Spleen (tissue), 11 donors: ENCODE results near the gene SNRNP200. TPM values are rescaled to one million over a fixed set of nuclear protein-coding genes. Genes with fewer than 3 reads are reported as not detected.

Experiments
- DNase-seq: peaks from one replicate; pipeline ENCODE4 v3.0.0-alpha.2; 2020
- H3K27ac ChIP-seq, 8 donors: fragments of 200-600 bp; sonication (generic) in 7 of 8; 1 replicate in 4 of 8; 2 replicates in 4 of 8; pipeline versions ENCODE4 v1.5.0 to v1.8.0; 2016 to 2021; ENCODE audit warnings: inconsistent platforms in 4 of 8, mild to moderate bottlenecking in 4 of 8, moderate library complexity in 1 of 8
- H3K27me3 ChIP-seq, 7 donors: fragments of 200-600 bp; sonication (generic) in 6 of 7; replicated peaks in 1 of 7; 1 replicate in 4 of 7; 2 replicates in 3 of 7; pipeline versions ENCODE4 v1.5.0 to v1.8.0; 2016 to 2021; ENCODE audit warnings: inconsistent platforms in 3 of 7, mild to moderate bottlenecking in 1 of 7
- H3K36me3 ChIP-seq, 6 donors: fragments of 200-600 bp; sonication (generic) in 5 of 6; 1 replicate in 4 of 6; 2 replicates in 2 of 6; pipeline versions ENCODE4 v1.5.0 to v1.8.0; 2016 to 2021; ENCODE audit warnings: inconsistent platforms in 2 of 6
- H3K4me1 ChIP-seq, 6 donors: fragments of 200-600 bp; sonication (generic) in 5 of 6; 1 replicate in 3 of 6; 2 replicates in 3 of 6; pipeline versions ENCODE4 v1.5.0 to v1.8.0; 2016 to 2021; ENCODE audit warnings: inconsistent platforms in 3 of 6
- H3K4me3 ChIP-seq, 8 donors: fragments of 200-600 bp; sonication (generic) in 7 of 8; 1 replicate in 4 of 8; 2 replicates in 4 of 8; pipeline versions ENCODE4 v1.5.0 to v1.8.0; 2016 to 2021; ENCODE audit warnings: inconsistent platforms in 4 of 8, mild to moderate bottlenecking in 4 of 8, moderate library complexity in 2 of 8
- H3K9me3 ChIP-seq, 8 donors: fragments of 200-600 bp; sonication (generic) in 7 of 8; 1 replicate in 4 of 8; 2 replicates in 4 of 8; pipeline versions ENCODE4 v1.5.0 to v1.8.0; 2016 to 2021; ENCODE audit warnings: inconsistent platforms in 4 of 8
- CTCF ChIP-seq, 11 experiments: fragments of 200-600 bp in 7 of 11; fragments of 450-650 bp in 4 of 11; sonication (generic) in 4 of 11; IDR thresholded peaks in 8 of 11; conservative IDR thresholded peaks in 3 of 11; 1 replicate in 7 of 11; 2 replicates in 4 of 11; pipeline versions ENCODE4 v1.4.0 to v1.8.0; 2016 to 2021; ENCODE audit warnings: antibody characterized with exemption in 11 of 11, inconsistent platforms in 4 of 11, mild to moderate bottlenecking in 1 of 11
- POLR2A ChIP-seq, 3 donors: fragments of 450-650 bp; IDR thresholded peaks; one replicate each; pipeline ENCODE4 v1.5.1; 2017; ENCODE audit warnings: antibody characterized with exemption in 3 of 3, mild to moderate bottlenecking in 1 of 3
- POLR2AphosphoS5 ChIP-seq, 3 donors: sonication (generic); formaldehyde crosslinking; IDR thresholded peaks; one replicate each; pipeline ENCODE4 v1.5.1; 2017; ENCODE audit warnings: antibody characterized with exemption in 3 of 3
- WGBS, 5 donors: extraction: QIAGEN DNeasy Blood & Tissue Kit in 3 of 5; methylation state at CpG; one replicate each; pipeline versions ENCODE4 v1.1.5 to v1.1.7; 2013 to 2018; 5-methylcytosine and 5-hydroxymethylcytosine counted together
- intact Hi-C: fragments of 100-400 bp; cut with DNase I; formaldehyde crosslinking; loops from one replicate; pipeline ENCODE4 v1.15.0; 2023; ENCODE audit warnings: low total_unique reads
- polyA plus RNA-seq, 3 donors: library from polyadenylated mRNA; stranded (reverse); fragments of 200-250 nt; gene quantifications; one replicate each; pipeline ENCODE4 v1.2.1, GENCODE V29; 2013
- total RNA-seq, 7 donors: library from RNA; depleted of rRNA in 3 of 7; stranded (reverse); fragments of >200 nt in 3 of 7; fragmentation: NEBNext Ultra II Directional in 4 of 7; extraction: Animal tissue kit (Norgen Biotek cat#: 25700) in 4 of 7; gene quantifications; one replicate each; pipeline versions ENCODE4 v1.1.0 to v1.2.1, GENCODE V29; 2016 to 2021
- donor health status: healthy with polysubstance abuse.
- donor health status: DM: no; HTN: no; CAD: no; lungs with moderate emphysema.
- donor health status: DM: no; HTN: no; CAD: no.
- donor health status: Bipolar disorder and iron deficiency.
- donor health status: healthy.
- donor health status: DM: no; HTN: no; CAD: no.
- donor health status: DM: yes; HTN: yes; CAD: no.

Gene SNRNP200
- total and polyA plus RNA-seq, 10 donors, result 60.5 to 139 (median 118) TPM

- Histone ChIP-seq H3K9me3 (no peaks in the 10 kb centered on the region), H3K36me3 (peaks cover 0 to 45% (median 20%) of the 10 kb centered on the region in 6 donors), H3K27me3 (no peaks in the 10 kb centered on the region), H3K4me3 (no peak overlapping the region), H3K27ac (peak overlapping the region in 4 of 8 donors; percentile 64 to 99 (median 90)), H3K4me1 (peaks cover 23 to 96% (median 73%) of the 10 kb centered on the region in 6 donors)
- intact Hi-C loops, result no loop called here
- no peak for DNase-seq
- WGBS, 5 donors, result 91 to 100% (median 92%) methylated on average over 4 of the region's 4 CpGs
- TF ChIP-seq POLR2AphosphoS5 (IDR thresholded peaks at IDR 0.05) (no peak), POLR2A (IDR thresholded peaks at IDR 0.05) (no peak), CTCF (IDR thresholded peaks at IDR 0.05 in 8 of 11, conservative IDR thresholded peaks at IDR 0.05 in 3 of 11) (no peak)
Observed at GRCh38 chr2:96248624-96249023, 56.7 kb downstream of the SNRNP200 start.

- Histone ChIP-seq H3K4me3 (no peak overlapping the region), H3K27ac (peak overlapping the region in 6 of 8 donors; percentile 42 to 99 (median 84)), H3K27me3 (no peaks in the 10 kb centered on the region), H3K9me3 (no peaks in the 10 kb centered on the region), H3K4me1 (peaks cover 24 to 96% (median 75%) of the 10 kb centered on the region in 6 donors), H3K36me3 (peaks cover 0 to 38% (median 13%) of the 10 kb centered on the region in 6 donors)
- no peak for DNase-seq
- 78 to 91% (median 83%) methylated on average over 5 of the region's 5 CpGs for WGBS, 5 donors
- no peak for TF ChIP-seq CTCF (IDR thresholded peaks at IDR 0.05 in 8 of 11, conservative IDR thresholded peaks at IDR 0.05 in 3 of 11)
- intact Hi-C loops, result no loop called here
Observed at GRCh38 chr2:96247896-96248295, 57.5 kb downstream of the SNRNP200 start.

GRCh38 chr2:96247009-96247408 is 58.3 kb downstream of the SNRNP200 start:
- Histone ChIP-seq H3K4me3 (no peak overlapping the region), H3K27me3 (no peaks in the 10 kb centered on the region), H3K36me3 (peaks cover 0 to 29% (median 4%) of the 10 kb centered on the region in 6 donors), H3K27ac (peak overlapping the region in 7 of 8 donors; percentile 64 to 99 (median 79)), H3K4me1 (peaks cover 28 to 96% (median 77%) of the 10 kb centered on the region in 6 donors), H3K9me3 (no peaks in the 10 kb centered on the region)
- 49 to 75% (median 64%) methylated on average over 3 of the region's 3 CpGs for WGBS, 5 donors
- intact Hi-C loops, result no loop called here
- no peak for DNase-seq
- TF ChIP-seq POLR2AphosphoS5 (IDR thresholded peaks at IDR 0.05) (peak in 1 of 3 donors; percentile 64), POLR2A (IDR thresholded peaks at IDR 0.05) (no peak), CTCF (IDR thresholded peaks at IDR 0.05 in 8 of 11, conservative IDR thresholded peaks at IDR 0.05 in 3 of 11) (no peak)

GRCh38 chr2:96245609-96246390 is 59.5 kb downstream of the SNRNP200 start:
- peak overlapping the region; percentile 42 to 99 (median 79) for H3K27ac ChIP-seq
- H3K4me1 ChIP-seq, result peaks cover 32 to 96% (median 79%) of the 10 kb centered on the region in 6 donors
- H3K27me3 ChIP-seq, result no peaks in the 10 kb centered on the region
- H3K4me3 ChIP-seq, result peak overlapping the region in 1 of 8 donors; percentile 40
- no peaks in the 10 kb centered on the region for H3K9me3 ChIP-seq
- no peak for DNase-seq
- 65 to 77% (median 68%) methylated on average over 8 of the region's 8 CpGs for WGBS, 5 donors
- intact Hi-C loops, result no loop called here
- peaks cover 0 to 17% (median 2%) of the 10 kb centered on the region in 6 donors for H3K36me3 ChIP-seq
- TF ChIP-seq POLR2A (IDR thresholded peaks at IDR 0.05), result no peak
- peak in 1 of 3 donors; percentile 81 for TF ChIP-seq POLR2AphosphoS5 (IDR thresholded peaks at IDR 0.05)
- peak in 1 of 11 experiments; percentile 10 for TF ChIP-seq CTCF (IDR thresholded peaks at IDR 0.05 in 8 of 11, conservative IDR thresholded peaks at IDR 0.05 in 3 of 11)
